NCI-H2196 treated with DMSO at 0.1 percent for 48 hours (cell line): Measurements from ENCODE around the gene OPN5.

Experiments used
- DNase-seq: peaks from one replicate; lab custom pipeline; 2025; ENCODE audit not compliant: unreplicated experiment; lab: John Stamatoyannopoulos, UW

OPN5 gene

GRCh38 chr6:47852727-47853126 lies 70.9 kb downstream of the OPN5 start:
- no peak for DNase-seq

- no peak for DNase-seq
Measured at GRCh38 chr6:47853766-47854165, 71.9 kb downstream of the OPN5 start.

GRCh38 chr6:47854971-47855370 lies 73.1 kb downstream of the OPN5 start:
- DNase-seq: no peak

GRCh38 chr6:47859175-47859574 lies 77.3 kb downstream of the OPN5 start:
- no peak for DNase-seq

GRCh38 chr6:47862731-47863130 lies 80.9 kb downstream of the OPN5 start:
- no peak for DNase-seq

GRCh38 chr6:47865206-47865605 lies 83.4 kb downstream of the OPN5 start:
- DNase-seq: no peak

- no peak for DNase-seq
Measured at GRCh38 chr6:47875593-47875992, 93.8 kb downstream of the OPN5 start.
